PC-3 (cell line): ENCODE measurements around the gene MPLKIP.
"Not testable (repeated sequence)": the region's sequence is repeated elsewhere in the genome, so short reads cannot be mapped to it uniquely, and the experiment has no call there.

Source experiments
- EZH2 ChIP-seq: fragments of 300-600 bp; sonication (generic); IDR thresholded peaks from one replicate; pipeline ENCODE4 v1.6.1; 2017; ENCODE audit warnings: antibody characterized with exemption, mild to moderate bottlenecking, low read length; ENCODE audit not compliant: unreplicated experiment
- EZH2phosphoT487 ChIP-seq: fragments of 300-600 bp; sonication (generic); IDR thresholded peaks from 2 replicates; pipeline ENCODE4 v1.6.1; 2018; ENCODE audit warnings: mild to moderate bottlenecking, antibody characterized with exemption, low read length, borderline replicate concordance
- TF ChIP-seq, protein P1 (sequence below): fragments of 300-600 bp; sonication (generic); conservative IDR thresholded peaks from 2 replicates; pipeline ENCODE4 v1.5.1; 2017; ENCODE audit warnings: antibody characterized with exemption, low read depth, mild to moderate bottlenecking, low read length

- TF ChIP-seq, protein P1, sequence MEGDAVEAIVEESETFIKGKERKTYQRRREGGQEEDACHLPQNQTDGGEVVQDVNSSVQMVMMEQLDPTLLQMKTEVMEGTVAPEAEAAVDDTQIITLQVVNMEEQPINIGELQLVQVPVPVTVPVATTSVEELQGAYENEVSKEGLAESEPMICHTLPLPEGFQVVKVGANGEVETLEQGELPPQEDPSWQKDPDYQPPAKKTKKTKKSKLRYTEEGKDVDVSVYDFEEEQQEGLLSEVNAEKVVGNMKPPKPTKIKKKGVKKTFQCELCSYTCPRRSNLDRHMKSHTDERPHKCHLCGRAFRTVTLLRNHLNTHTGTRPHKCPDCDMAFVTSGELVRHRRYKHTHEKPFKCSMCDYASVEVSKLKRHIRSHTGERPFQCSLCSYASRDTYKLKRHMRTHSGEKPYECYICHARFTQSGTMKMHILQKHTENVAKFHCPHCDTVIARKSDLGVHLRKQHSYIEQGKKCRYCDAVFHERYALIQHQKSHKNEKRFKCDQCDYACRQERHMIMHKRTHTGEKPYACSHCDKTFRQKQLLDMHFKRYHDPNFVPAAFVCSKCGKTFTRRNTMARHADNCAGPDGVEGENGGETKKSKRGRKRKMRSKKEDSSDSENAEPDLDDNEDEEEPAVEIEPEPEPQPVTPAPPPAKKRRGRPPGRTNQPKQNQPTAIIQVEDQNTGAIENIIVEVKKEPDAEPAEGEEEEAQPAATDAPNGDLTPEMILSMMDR = not testable (repeated sequence)
- TF ChIP-seq EZH2, EZH2phosphoT487: not testable (repeated sequence)
Measured at GRCh38 chr7:40141916-40142315, 7.5 kb upstream of the MPLKIP start.
